Measurements from ENCODE around the gene SLC23A2.
"Not testable (repeated sequence)": the region's sequence is repeated elsewhere in the genome, so short reads cannot be mapped to it uniquely, and the experiment has no call there.

DNA sequence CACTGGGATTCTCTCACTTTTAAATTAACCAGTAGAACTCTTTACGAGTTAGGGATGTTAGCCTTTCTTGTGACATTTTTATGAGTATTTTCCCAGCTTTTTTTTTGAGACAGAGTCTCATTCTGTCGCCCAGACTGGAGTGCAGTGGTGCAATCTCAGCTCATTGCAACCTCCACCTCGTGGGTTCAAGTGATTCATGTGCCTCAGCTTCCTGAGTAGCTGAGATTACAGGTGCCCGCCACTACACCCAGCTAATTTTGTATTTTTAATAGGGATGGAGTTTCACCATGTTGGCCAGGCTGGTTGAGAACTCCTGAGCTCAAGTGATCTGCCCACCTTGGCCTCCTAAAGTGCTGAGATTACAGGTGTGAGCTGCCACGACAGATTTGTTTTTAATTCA is 123.2 kb downstream of the SLC23A2 start:
- TF ChIP-seq, protein P1, sequence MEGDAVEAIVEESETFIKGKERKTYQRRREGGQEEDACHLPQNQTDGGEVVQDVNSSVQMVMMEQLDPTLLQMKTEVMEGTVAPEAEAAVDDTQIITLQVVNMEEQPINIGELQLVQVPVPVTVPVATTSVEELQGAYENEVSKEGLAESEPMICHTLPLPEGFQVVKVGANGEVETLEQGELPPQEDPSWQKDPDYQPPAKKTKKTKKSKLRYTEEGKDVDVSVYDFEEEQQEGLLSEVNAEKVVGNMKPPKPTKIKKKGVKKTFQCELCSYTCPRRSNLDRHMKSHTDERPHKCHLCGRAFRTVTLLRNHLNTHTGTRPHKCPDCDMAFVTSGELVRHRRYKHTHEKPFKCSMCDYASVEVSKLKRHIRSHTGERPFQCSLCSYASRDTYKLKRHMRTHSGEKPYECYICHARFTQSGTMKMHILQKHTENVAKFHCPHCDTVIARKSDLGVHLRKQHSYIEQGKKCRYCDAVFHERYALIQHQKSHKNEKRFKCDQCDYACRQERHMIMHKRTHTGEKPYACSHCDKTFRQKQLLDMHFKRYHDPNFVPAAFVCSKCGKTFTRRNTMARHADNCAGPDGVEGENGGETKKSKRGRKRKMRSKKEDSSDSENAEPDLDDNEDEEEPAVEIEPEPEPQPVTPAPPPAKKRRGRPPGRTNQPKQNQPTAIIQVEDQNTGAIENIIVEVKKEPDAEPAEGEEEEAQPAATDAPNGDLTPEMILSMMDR (IDR thresholded peaks at IDR 0.05; ENCODE audit: low read depth, low read length, missing input control) = not testable (repeated sequence)
- not testable (repeated sequence) for TF ChIP-seq YY1 (IDR thresholded peaks at IDR 0.05); JUND (IDR thresholded peaks at IDR 0.05); GABPA (IDR thresholded peaks at IDR 0.05 in 1 of 2, conservative IDR thresholded peaks at IDR 0.05 in 1 of 2); TAF1 (conservative IDR thresholded peaks at IDR 0.05); REST (IDR thresholded peaks at IDR 0.05); ZBTB33 (IDR thresholded peaks at IDR 0.05)

All from liver (tissue), 3 donors.